Inferior parietal cortex (tissue), 1 donor: ENCODE data around the gene ACMSD.
"Not testable (repeated sequence)": the region's sequence is repeated elsewhere in the genome, so short reads cannot be mapped to it uniquely, and the experiment has no call there.

Experiments
- DNase-seq: peaks from one replicate; pipeline ENCODE4 v3.0.0-alpha.2; 2016; ENCODE audit errors: extremely low spot score

Gene ACMSD

GRCh38 chr2:134838143-134838620 lies at the start of gene ACMSD:
Gene ACMSD, plus strand, starts transcription at chr2:134838616. Its CDS starts 67 bp downstream, at chr2:134838683.
- DNase-seq = no peak

GRCh38 chr2:134790487-134790886 lies 47.9 kb upstream of the ACMSD start:
- no peak for DNase-seq

GRCh38 chr2:134791616-134792015 lies 46.8 kb upstream of the ACMSD start:
- DNase-seq = no peak

- no peak for DNase-seq
Observed at GRCh38 chr2:134792186-134792585, 46.2 kb upstream of the ACMSD start.

- DNase-seq = no peak
Observed at GRCh38 chr2:134795765-134796164, 42.7 kb upstream of the ACMSD start.

GRCh38 chr2:134796373-134796772 lies 42.0 kb upstream of the ACMSD start:
- no peak for DNase-seq

GRCh38 chr2:134799936-134800335 lies 38.5 kb upstream of the ACMSD start:
- DNase-seq = no peak

- no peak for DNase-seq
Observed at GRCh38 chr2:134800341-134800740, 38.1 kb upstream of the ACMSD start.

- DNase-seq = not testable (repeated sequence)
Observed at GRCh38 chr2:134803609-134804405, 34.6 kb upstream of the ACMSD start.

- no peak for DNase-seq
Observed at GRCh38 chr2:134815741-134816140, 22.7 kb upstream of the ACMSD start.

GRCh38 chr2:134818321-134818720 lies 20.1 kb upstream of the ACMSD start:
- DNase-seq = no peak

- DNase-seq = no peak
Observed at GRCh38 chr2:134819334-134819733, 19.1 kb upstream of the ACMSD start.

- DNase-seq = no peak
Observed at GRCh38 chr2:134823431-134823830, 15.0 kb upstream of the ACMSD start.

- no peak for DNase-seq
Observed at GRCh38 chr2:134823832-134824231, 14.6 kb upstream of the ACMSD start.

GRCh38 chr2:134825716-134826115 lies 12.7 kb upstream of the ACMSD start:
- not testable (repeated sequence) for DNase-seq

GRCh38 chr2:134835471-134835870 lies 2.9 kb upstream of the ACMSD start:
- DNase-seq = no peak

- no peak for DNase-seq
Observed at GRCh38 chr2:134836986-134837385, 1.4 kb upstream of the ACMSD start.

GRCh38 chr2:134839649-134840048 lies 1.2 kb downstream of the ACMSD start:
- DNase-seq = no peak

GRCh38 chr2:134842930-134843490 lies 4.6 kb downstream of the ACMSD start:
- no peak for DNase-seq

GRCh38 chr2:134843968-134844367 lies 5.6 kb downstream of the ACMSD start:
- DNase-seq = no peak

GRCh38 chr2:134845028-134845427 lies 6.6 kb downstream of the ACMSD start:
- DNase-seq = no peak

GRCh38 chr2:134845719-134846118 lies 7.3 kb downstream of the ACMSD start:
- no peak for DNase-seq

GRCh38 chr2:134846213-134846612 lies 7.8 kb downstream of the ACMSD start:
- no peak for DNase-seq
